Endodermal cell (in vitro differentiated cells): ENCODE data around the gene HS3ST3A1. TPM values are rescaled to one million over a fixed set of nuclear protein-coding genes. Genes with fewer than 3 reads are reported as not detected.

Source experiments
- DNase-seq: peaks from one replicate; pipeline ENCODE4 v3.0.0-alpha.2; 2017
- H3K27ac ChIP-seq: 2 replicates; pipeline ENCODE4 v1.5.1; 2013; ENCODE audit warnings: mild to moderate bottlenecking, low read depth, low read length, moderate library complexity
- H3K27me3 ChIP-seq: 2 replicates; pipeline ENCODE4 v1.6.1; 2013; ENCODE audit warnings: mild to moderate bottlenecking, low read length, moderate library complexity; ENCODE audit not compliant: insufficient read depth, control insufficient read depth, poor library complexity, severe bottlenecking
- H3K36me3 ChIP-seq: 2 replicates; pipeline ENCODE4 v1.7.0; 2013; ENCODE audit warnings: mild to moderate bottlenecking, low read length, moderate library complexity; ENCODE audit not compliant: control insufficient read depth, insufficient read depth
- H3K4me1 ChIP-seq: one replicate; pipeline ENCODE4 v1.7.0; 2013; ENCODE audit warnings: low read length; ENCODE audit not compliant: control insufficient read depth, insufficient read depth
- H3K4me3 ChIP-seq: 2 replicates; pipeline ENCODE4 v1.5.1; 2013; ENCODE audit warnings: mild to moderate bottlenecking, low read length, moderate library complexity
- H3K9ac ChIP-seq: 2 replicates; pipeline ENCODE4 v1.6.1; 2013; ENCODE audit warnings: mild to moderate bottlenecking, low read length, moderate library complexity; ENCODE audit not compliant: poor library complexity, severe bottlenecking; ENCODE audit errors: extremely low read depth
- H3K9me3 ChIP-seq: 2 replicates; pipeline ENCODE4 v1.6.1; 2013; ENCODE audit warnings: mild to moderate bottlenecking, low read length, moderate library complexity; ENCODE audit not compliant: control insufficient read depth
- H3K27ac Mint-ChIP-seq: 2 replicates; pipeline ENCODE4 v1.8.0; 2020; ENCODE audit warnings: mixed read lengths
- H3K27me3 Mint-ChIP-seq: 2 replicates; pipeline ENCODE4 v1.8.0; 2021; ENCODE audit warnings: mild to moderate bottlenecking, mixed read lengths; ENCODE audit not compliant: insufficient read depth
- H3K36me3 Mint-ChIP-seq: 2 replicates; pipeline ENCODE4 v1.8.0; 2020; ENCODE audit warnings: low read depth, mixed read lengths
- H3K4me1 Mint-ChIP-seq: 2 replicates; pipeline ENCODE4 v1.8.0; 2020; ENCODE audit warnings: mixed read lengths
- H3K4me3 Mint-ChIP-seq: 2 replicates; pipeline ENCODE4 v1.8.0; 2020; ENCODE audit warnings: mild to moderate bottlenecking, moderate library complexity, mixed read lengths
- H3K9me3 Mint-ChIP-seq: 2 replicates; pipeline ENCODE4 v1.8.0; 2020; ENCODE audit warnings: mild to moderate bottlenecking, mixed read lengths
- CTCF ChIP-seq: fragments of 200-600 bp; sonication (generic); conservative IDR thresholded peaks from 2 replicates; pipeline ENCODE4 v1.5.0; 2021; ENCODE audit warnings: antibody characterized with exemption, mild to moderate bottlenecking
- WGBS, 2 experiments: methylation state at CpG; one replicate each; pipeline versions ENCODE4 v1.1.5 to v1.1.7; 2013; ENCODE audit warnings: missing lambda C conversion rate in 2 of 2, mixed read lengths in 1 of 2; ENCODE audit not compliant: insufficient coverage in 1 of 2, insufficient read length in 1 of 2; 5-methylcytosine and 5-hydroxymethylcytosine counted together
- total RNA-seq, 2 donors: library from RNA; stranded (reverse); fragmentation: NEBNext Ultra II Directional in 1 of 2; extraction: Animal tissue kit (Norgen Biotek cat#: 25700) in 1 of 2; gene quantifications; 2 replicates in 1 of 2; 3 replicates in 1 of 2; pipeline ENCODE4 v1.2.1, GENCODE V29; 2021

HS3ST3A1 gene
- total RNA-seq, 2 donors from 2014 or later, result 1.9 to 2.4 TPM

- TF ChIP-seq CTCF, result no peak
- no peak overlapping the region for H3K27ac Mint-ChIP-seq
- Histone ChIP-seq H3K27me3 (no peaks in the 10 kb centered on the region), H3K4me3 (no peak overlapping the region), H3K36me3 (no peaks in the 10 kb centered on the region), H3K9ac (no peak overlapping the region), H3K9me3 (no peaks in the 10 kb centered on the region), H3K27ac (no peak overlapping the region), H3K4me1 (peaks cover 7% of the 10 kb centered on the region)
- H3K9me3 Mint-ChIP-seq, result no peaks in the 10 kb centered on the region
- H3K4me1 Mint-ChIP-seq, result peaks cover 7% of the 10 kb centered on the region
- DNase-seq, result no peak
- no peak overlapping the region for H3K4me3 Mint-ChIP-seq
- WGBS, 2 experiments, result 90 to 98% methylated on average over 7 to 8 of the region's 8 CpGs
- H3K36me3 Mint-ChIP-seq, result no peaks in the 10 kb centered on the region
- no peaks in the 10 kb centered on the region for H3K27me3 Mint-ChIP-seq
Measured at GRCh38 chr17:13636951-13637350, 35.2 kb upstream of the HS3ST3A1 start.

GRCh38 chr17:13635951-13636350 lies 34.2 kb upstream of the HS3ST3A1 start:
- no peaks in the 10 kb centered on the region for H3K9me3 Mint-ChIP-seq
- H3K9ac ChIP-seq, result no peak overlapping the region
- no peak overlapping the region for H3K27ac Mint-ChIP-seq
- no peak overlapping the region for H3K27ac ChIP-seq
- 72 to 95% methylated on average over 4 to 5 of the region's 5 CpGs for WGBS, 2 experiments
- peaks cover 7% of the 10 kb centered on the region for H3K4me1 ChIP-seq
- no peaks in the 10 kb centered on the region for H3K36me3 Mint-ChIP-seq
- H3K4me1 Mint-ChIP-seq, result peaks cover 13% of the 10 kb centered on the region
- H3K27me3 Mint-ChIP-seq, result no peaks in the 10 kb centered on the region
- no peaks in the 10 kb centered on the region for H3K9me3 ChIP-seq
- no peak overlapping the region for H3K4me3 Mint-ChIP-seq
- no peaks in the 10 kb centered on the region for H3K36me3 ChIP-seq
- no peak for TF ChIP-seq CTCF
- H3K4me3 ChIP-seq, result no peak overlapping the region
- no peaks in the 10 kb centered on the region for H3K27me3 ChIP-seq
- DNase-seq, result no peak

- Histone ChIP-seq H3K36me3 (no peaks in the 10 kb centered on the region), H3K4me1 (peaks cover 6% of the 10 kb centered on the region), H3K27ac (no peak overlapping the region), H3K9ac (no peak overlapping the region), H3K4me3 (no peak overlapping the region), H3K9me3 (no peaks in the 10 kb centered on the region), H3K27me3 (no peaks in the 10 kb centered on the region)
- Mint-ChIP-seq H3K36me3 (no peaks in the 10 kb centered on the region), H3K4me3 (no peak overlapping the region), H3K9me3 (no peaks in the 10 kb centered on the region), H3K4me1 (peaks cover 10% of the 10 kb centered on the region), H3K27ac (no peak overlapping the region), H3K27me3 (no peaks in the 10 kb centered on the region)
- DNase-seq, result no peak
- no peak for TF ChIP-seq CTCF
- WGBS, 2 experiments, result no CpG with 5 or more reads among the region's 1 CpG
Measured at GRCh38 chr17:13634021-13634420, 32.3 kb upstream of the HS3ST3A1 start.
